HFFc6 (cell line): Measurements from ENCODE around the gene INVS. TPM values are rescaled to one million over a fixed set of nuclear protein-coding genes. Genes with fewer than 3 reads are reported as not detected.
A peak's percentile ranks its signal among the peaks of the same experiment; 100 is the strongest.

Source experiments
- DNase-seq: peaks from one replicate; pipeline ENCODE4 v3.0.0-alpha.2; 2018
- H3K27ac Mint-ChIP-seq: 2 replicates; pipeline ENCODE4 v1.8.0; 2020; ENCODE audit warnings: mild to moderate bottlenecking, mixed read lengths
- H3K27me3 Mint-ChIP-seq: 2 replicates; pipeline ENCODE4 v1.8.0; 2021; ENCODE audit warnings: mild to moderate bottlenecking, moderate library complexity, mixed read lengths; ENCODE audit not compliant: insufficient read depth
- H3K36me3 Mint-ChIP-seq: 2 replicates; pipeline ENCODE4 v1.8.0; 2021; ENCODE audit warnings: low read depth, mixed read lengths
- H3K4me1 Mint-ChIP-seq: 2 replicates; pipeline ENCODE4 v1.8.0; 2020; ENCODE audit warnings: low read depth, mixed read lengths
- H3K4me3 Mint-ChIP-seq: 2 replicates; pipeline ENCODE4 v1.8.0; 2020; ENCODE audit warnings: mild to moderate bottlenecking, moderate library complexity, mixed read lengths
- H3K9me3 Mint-ChIP-seq: 2 replicates; pipeline ENCODE4 v1.8.0; 2020; ENCODE audit warnings: mild to moderate bottlenecking, mixed read lengths
- CTCF ChIP-seq: fragments of 200-600 bp; sonication (generic); IDR thresholded peaks from 2 replicates; pipeline ENCODE4 v1.5.0; 2021; ENCODE audit warnings: antibody characterized with exemption, mild to moderate bottlenecking
- total RNA-seq, 6 experiments: library from RNA; stranded (reverse); fragmentation: NEBNext Ultra II Directional; extraction: Animal tissue kit (Norgen Biotek cat#: 25700); gene quantifications; 2 replicates in 1 of 6; 3 replicates in 5 of 6; pipeline ENCODE4 v1.2.3, GENCODE V29; 2021

INVS gene
- total RNA-seq, 6 experiments from 2014 or later: 13.5 to 16.5 (median 14.6) TPM

- DNase-seq: no peak
- H3K27ac Mint-ChIP-seq: 0 out of 2 replicates have a peak overlapping the region, but pooled peaks have one; percentile 4
- TF ChIP-seq CTCF: no peak
- peaks cover 27% of the 10 kb centered on the region for H3K36me3 Mint-ChIP-seq
- H3K9me3 Mint-ChIP-seq: no peaks in the 10 kb centered on the region
- no peak overlapping the region for H3K4me3 Mint-ChIP-seq
- H3K27me3 Mint-ChIP-seq: no peaks in the 10 kb centered on the region; the same call in 1 of the 2 replicates
- peaks cover 7% of the 10 kb centered on the region for H3K4me1 Mint-ChIP-seq
Measured at GRCh38 chr9:100294806-100295205, 195.8 kb downstream of the INVS start.

- no peak overlapping the region for H3K4me3 Mint-ChIP-seq
- TF ChIP-seq CTCF: no peak
- H3K27ac Mint-ChIP-seq: peak overlapping the region; percentile 9; the same call in 1 of the 2 replicates
- no peaks in the 10 kb centered on the region; the same call in none of the 2 replicates for H3K27me3 Mint-ChIP-seq
- H3K4me1 Mint-ChIP-seq: peaks cover 7% of the 10 kb centered on the region
- peaks cover 23% of the 10 kb centered on the region for H3K36me3 Mint-ChIP-seq
- no peak for DNase-seq
- H3K9me3 Mint-ChIP-seq: no peaks in the 10 kb centered on the region
Measured at GRCh38 chr9:100295240-100295639, 196.2 kb downstream of the INVS start.

GRCh38 chr9:100296407-100296806 is 197.4 kb downstream of the INVS start:
- no peak for DNase-seq
- TF ChIP-seq CTCF: no peak
- H3K4me3 Mint-ChIP-seq: no peak overlapping the region
- peaks cover 20% of the 10 kb centered on the region for H3K36me3 Mint-ChIP-seq
- H3K9me3 Mint-ChIP-seq: no peaks in the 10 kb centered on the region
- no peak overlapping the region for H3K27ac Mint-ChIP-seq
- no peaks in the 10 kb centered on the region; the same call in none of the 2 replicates for H3K27me3 Mint-ChIP-seq
- H3K4me1 Mint-ChIP-seq: peaks cover 7% of the 10 kb centered on the region

GRCh38 chr9:100298378-100298777 is 199.3 kb downstream of the INVS start:
- Mint-ChIP-seq H3K4me1 (peaks cover 9% of the 10 kb centered on the region), H3K27ac (no peak overlapping the region), H3K4me3 (no peak overlapping the region), H3K27me3 (no peaks in the 10 kb centered on the region; the same call in none of the 2 replicates), H3K9me3 (no peaks in the 10 kb centered on the region), H3K36me3 (peaks cover 23% of the 10 kb centered on the region)
- no peak for TF ChIP-seq CTCF
- no peak for DNase-seq

- peaks cover 45% of the 10 kb centered on the region for H3K4me1 Mint-ChIP-seq
- peak overlapping the region; percentile 16 for H3K27ac Mint-ChIP-seq
- H3K9me3 Mint-ChIP-seq: no peaks in the 10 kb centered on the region; the same call in 1 of the 2 replicates
- H3K27me3 Mint-ChIP-seq: no peaks in the 10 kb centered on the region; the same call in none of the 2 replicates
- no peak for DNase-seq
- H3K4me3 Mint-ChIP-seq: no peak overlapping the region
- peaks cover 50% of the 10 kb centered on the region for H3K36me3 Mint-ChIP-seq
- TF ChIP-seq CTCF: no peak
Measured at GRCh38 chr9:100303747-100304146, 204.7 kb downstream of the INVS start.
